HG02678 (cell line): ENCODE results near the gene USH1G.
A peak's percentile ranks its signal among the peaks of the same experiment; 100 is the strongest.
"Not testable (repeated sequence)": the region's sequence is repeated elsewhere in the genome, so short reads cannot be mapped to it uniquely, and the experiment has no call there.

ENCODE experiments used
- ATAC-seq: cut with Tn5 transposase; IDR thresholded peaks from one replicate; pipeline ENCODE4 v1.9.1; 2021; ENCODE audit warnings: mild to moderate bottlenecking, moderate library complexity; ENCODE audit not compliant: unreplicated experiment

Gene USH1G

GRCh38 chr17:74922694-74923537 lies at the start of gene USH1G:
Gene USH1G (minus strand): TSS chr17:74923255. CDS start chr17:74923073, 182 bp downstream.
- ATAC-seq = no peak

- ATAC-seq = no peak
Observed at GRCh38 chr17:74972107-74972972, 49.3 kb upstream of the USH1G start, which contains the start of gene HID1. Gene HID1 (minus strand): TSS chr17:74972759. CDS start chr17:74972656, 103 bp downstream.

- ATAC-seq = no peak
Observed at GRCh38 chr17:74971842-74972106, 48.7 kb upstream of the USH1G start.

GRCh38 chr17:74971069-74971841 lies 48.2 kb upstream of the USH1G start:
- no peak for ATAC-seq

DNA sequence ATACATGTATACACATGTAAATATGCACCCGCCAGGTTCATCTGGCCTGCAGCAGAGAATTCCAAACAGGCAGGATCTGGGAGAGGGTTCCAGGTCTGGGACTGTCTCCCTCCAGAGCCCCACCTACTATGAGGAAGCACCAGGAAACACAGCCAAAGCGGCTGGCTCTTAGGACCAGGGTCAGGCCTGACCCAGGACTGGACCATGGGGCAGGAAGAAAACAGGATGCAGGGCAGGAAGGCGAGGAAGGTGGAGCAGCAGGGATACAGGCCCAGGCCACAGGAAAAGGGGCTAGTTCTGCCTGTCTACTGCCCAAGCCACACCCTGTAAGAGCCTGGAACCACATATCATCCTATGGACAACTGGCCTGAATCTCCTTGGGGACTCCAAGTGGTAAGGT lies 47.3 kb upstream of the USH1G start:
- no peak for ATAC-seq

- ATAC-seq = not testable (repeated sequence)
Observed at GRCh38 chr17:74969501-74969900, 46.4 kb upstream of the USH1G start.

DNA sequence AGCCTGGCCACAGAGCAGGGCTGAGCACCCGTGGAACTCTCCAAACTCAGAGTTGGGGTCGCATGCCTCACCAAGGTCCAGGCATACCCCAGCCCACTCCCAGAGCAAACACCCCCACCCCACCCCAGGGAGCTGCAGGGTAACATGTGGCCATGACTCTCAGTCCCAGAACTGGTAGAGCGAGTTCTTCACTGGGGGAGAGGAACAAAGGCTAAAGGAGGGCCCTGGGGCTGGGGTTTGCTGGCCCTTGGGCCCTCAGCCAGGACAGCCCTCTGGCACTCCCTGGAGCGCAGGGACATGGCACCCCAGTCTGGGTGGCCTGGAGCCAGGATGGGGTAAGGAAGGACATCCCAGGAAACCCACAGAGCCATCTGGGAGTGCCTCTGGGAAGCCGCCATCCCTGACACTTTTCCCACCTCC lies 45.3 kb upstream of the USH1G start:
- no peak for ATAC-seq

DNA sequence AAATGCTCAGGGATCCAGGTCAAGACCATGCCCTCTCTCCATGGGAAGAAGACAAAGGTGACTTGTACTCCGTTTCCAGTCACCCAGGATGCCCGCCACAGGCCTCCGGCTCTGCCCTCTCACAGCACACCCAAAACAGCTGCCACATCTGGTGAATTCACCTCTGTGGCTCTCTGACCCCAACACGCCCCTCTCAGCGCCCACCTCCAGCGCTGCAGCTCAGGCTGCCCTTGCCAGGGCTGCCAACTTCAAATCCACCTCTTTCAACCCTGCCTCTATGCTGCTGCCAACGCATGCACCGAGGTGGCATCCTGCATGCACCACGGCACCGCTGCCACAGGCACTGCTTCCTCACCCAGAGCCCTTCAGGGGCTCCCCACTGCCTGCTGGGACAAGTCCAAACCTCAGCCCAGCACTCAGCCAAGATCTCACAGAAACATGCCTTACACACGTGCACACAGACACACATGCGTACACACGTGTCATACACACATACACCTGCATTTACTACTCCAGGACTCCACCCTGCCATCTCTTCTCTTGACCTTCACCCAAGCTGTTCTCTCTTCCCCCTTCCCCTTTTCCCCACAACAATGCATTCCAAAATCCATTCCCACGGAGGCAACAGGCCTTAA lies 42.0 kb upstream of the USH1G start:
- no peak for ATAC-seq

DNA sequence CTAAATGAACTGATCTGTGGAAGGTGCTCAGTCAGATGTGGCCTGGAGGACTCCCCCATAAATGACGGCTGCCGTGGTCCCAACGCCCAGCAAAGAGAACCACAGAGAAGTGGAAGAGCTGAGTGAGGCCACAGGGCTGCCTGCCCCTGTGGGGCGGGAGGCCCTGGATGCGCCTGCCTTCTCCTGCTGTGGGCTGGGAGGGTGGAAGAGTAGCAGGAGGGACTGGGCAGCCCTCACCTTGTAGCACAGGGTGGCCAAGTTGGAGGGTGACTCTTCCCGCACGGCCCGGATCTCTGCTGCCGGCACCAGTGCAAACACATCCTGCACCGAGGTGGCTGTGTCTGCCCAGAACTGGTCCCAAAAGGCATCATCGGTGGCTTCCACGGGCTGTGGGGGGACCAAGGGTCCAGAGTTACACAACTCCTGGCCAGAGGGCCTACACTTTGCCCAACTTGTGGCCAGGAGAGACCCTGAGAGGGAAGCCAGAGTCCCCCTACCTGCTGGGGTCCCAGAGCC lies 41.2 kb upstream of the USH1G start:
- ATAC-seq = no peak

DNA sequence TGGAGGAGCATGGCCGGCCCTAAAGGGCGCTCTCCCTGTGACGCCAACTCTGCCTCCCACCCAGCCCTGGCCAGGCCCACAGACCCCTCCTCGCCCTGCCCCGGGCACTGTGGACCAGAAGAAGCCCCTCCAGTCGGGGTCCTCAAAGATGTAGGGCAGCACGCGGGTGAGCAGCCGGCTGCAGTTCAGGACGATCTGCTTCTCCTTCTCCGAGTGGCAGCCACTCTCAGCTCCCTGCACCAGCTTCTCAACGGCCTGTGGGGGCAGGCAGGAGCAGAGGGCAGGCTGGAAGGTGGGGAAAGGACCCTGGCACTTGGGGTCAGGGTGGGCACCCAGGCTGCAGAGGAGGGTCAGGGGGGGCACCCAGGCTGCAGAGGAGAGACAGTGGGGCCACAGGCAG lies 40.6 kb upstream of the USH1G start:
- no peak for ATAC-seq

DNA sequence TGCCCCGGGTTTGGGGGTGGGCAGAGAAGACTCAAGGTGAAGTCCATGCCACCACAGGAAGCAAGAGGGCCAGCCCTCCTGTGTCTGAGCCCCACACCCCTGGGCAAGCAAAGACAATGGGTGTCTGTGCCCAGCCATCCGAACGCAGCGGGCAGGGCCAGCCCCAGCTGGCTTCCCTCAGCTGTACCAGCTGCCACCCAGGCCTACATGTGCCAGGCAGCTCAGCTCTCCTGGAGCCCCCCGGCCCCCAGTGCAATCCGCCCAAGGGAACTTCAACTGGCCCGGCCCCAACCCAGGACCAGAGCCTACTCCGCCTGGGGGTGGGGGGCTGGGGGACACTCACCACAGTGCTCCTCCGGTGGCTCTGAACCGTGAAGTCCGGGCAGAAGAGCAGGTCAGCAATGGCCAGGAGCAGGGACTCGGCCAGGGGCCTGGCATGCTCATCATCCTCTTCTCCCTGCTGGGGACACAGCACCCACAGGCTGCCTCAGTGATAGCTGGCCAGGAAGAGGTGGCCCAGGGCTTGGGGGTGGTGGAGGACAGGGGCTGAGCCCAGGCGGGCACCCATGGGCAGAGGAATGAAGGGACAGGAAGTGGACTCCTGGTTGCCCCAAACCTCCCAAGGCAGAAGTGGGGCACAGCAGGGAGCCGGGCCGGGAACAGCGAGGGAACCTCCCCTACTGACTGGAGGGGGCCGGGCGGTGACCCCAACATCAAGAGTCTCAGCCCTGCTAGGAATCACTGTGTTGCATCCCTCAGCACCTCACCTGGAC lies 39.8 kb upstream of the USH1G start:
- ATAC-seq = no peak

DNA sequence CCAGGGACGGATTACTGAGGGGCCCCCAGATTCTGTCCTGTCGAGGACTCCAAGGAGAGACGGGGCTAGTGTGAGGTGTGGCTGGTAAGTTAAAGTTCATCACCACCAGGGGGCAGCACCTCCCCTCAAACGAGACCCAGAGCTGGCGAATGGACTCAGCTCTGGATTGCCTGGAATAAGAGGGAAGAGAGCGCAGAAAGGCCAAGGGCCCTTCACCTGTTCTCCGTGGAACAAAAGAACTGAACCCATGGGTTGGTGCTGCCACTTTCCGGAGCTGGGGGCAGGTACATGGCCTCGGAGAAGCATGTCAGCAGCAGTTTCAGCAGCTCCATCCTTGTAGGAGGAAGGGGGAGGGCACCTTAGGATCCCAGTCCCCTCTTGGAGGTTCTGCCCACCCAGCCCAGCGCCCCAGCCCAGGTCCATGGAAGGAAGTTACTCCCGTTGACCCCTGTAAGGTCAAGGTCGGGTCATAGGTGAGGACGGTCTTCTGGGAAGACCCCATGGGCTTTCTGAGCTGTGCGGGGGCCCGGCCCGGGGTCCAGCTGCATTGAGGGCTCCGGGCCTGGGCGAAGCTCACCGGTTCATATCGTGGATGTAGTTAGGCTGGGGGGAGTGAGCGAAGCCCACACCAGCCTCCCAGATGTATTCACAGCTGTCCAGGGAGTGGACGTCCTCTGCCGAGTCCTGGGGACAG lies 38.7 kb upstream of the USH1G start:
- ATAC-seq = peak; percentile 57

DNA sequence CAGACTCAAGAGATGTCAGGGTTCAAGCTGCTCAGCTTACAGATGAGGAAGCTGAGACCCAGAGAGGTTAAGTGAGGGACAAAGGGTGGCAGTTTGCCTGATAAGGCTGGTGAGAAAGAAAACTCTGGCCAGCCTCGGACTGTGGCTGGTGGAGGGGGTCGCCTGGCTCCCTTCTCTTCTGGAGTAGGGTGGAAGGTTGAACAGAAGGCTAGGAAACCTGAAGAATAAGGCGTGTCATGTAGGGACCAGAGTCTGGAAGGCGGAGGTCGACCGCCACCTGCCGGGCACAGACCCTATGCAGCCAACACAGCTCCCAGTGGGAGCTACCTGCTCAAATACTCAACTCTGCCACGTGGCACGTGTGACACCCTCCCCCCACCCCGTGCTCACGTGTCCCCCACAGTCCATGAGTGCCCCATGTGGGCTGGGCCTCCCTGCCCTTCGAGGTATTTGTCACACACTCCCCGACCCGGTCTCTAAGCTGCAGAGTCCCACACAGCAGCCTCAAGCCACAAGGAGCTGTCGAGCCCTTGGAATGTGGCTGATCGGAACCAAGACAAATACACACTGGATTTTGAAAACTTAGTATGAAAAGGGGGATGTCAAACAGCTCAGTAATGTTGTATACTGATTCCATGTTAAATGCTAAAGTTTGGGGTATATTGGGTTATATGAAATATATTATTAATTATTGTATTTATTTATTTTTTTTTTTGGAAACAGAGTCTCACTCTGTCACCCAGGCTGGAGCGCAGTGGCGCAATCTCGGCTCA lies 37.7 kb upstream of the USH1G start:
- ATAC-seq = no peak

- no peak for ATAC-seq
Observed at GRCh38 chr17:74959826-74960515, 36.9 kb upstream of the USH1G start.

GRCh38 chr17:74957935-74958740 lies 35.1 kb upstream of the USH1G start:
- ATAC-seq = no peak

DNA sequence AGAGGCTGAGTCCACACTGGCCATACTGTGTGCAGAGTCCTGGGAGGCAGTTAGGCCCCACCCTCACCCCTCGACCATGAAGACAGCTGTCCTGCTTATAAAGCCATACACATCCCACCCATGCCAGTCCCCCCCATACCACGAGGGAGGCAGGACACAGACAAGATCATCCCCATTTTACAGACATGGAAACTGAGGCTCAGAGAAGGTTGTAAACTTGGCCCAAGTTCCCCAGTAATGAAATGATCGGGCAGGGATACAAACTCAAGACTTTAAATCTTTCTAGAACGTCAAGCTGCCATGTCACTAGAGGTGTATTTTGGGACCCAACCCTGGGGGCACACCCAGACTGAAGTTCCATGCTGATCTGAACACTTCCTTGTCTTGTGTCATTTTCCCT lies 33.0 kb upstream of the USH1G start:
- ATAC-seq = no peak
